ENCODE data around the gene HECA. TPM values are rescaled to one million over a fixed set of nuclear protein-coding genes. Genes with fewer than 3 reads are reported as not detected.
"Not testable (repeated sequence)": the region's sequence is repeated elsewhere in the genome, so short reads cannot be mapped to it uniquely, and the experiment has no call there.

Gene HECA
- total RNA-seq, 1 donor from 2014 or later: 21.0 TPM

DNA sequence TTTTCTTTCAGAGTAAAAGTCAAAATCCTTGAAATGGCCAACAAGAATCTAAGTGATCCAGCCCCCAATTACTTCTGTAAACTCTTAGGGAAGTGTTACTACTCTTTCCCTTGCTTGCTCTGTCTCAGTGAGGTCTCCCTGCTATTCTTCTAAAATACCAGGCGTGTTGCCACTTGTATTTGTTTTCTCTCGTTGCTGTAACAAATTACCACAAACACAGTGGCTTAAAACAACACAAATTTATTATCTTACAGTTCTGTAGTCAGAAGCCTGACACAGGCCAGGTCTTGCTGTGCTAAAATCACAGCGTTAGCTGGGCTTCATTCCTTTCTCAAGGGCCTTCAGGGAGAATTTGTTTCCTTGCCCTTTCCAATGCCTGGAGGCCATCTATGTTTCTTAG, 59.9 kb downstream of the HECA start:
- no peak overlapping the region for H3K27ac Mint-ChIP-seq (ENCODE audit: unreplicated experiment)
- H3K36me3 Mint-ChIP-seq (ENCODE audit: unreplicated experiment): no peaks in the 10 kb centered on the region
- TF ChIP-seq, protein P1, sequence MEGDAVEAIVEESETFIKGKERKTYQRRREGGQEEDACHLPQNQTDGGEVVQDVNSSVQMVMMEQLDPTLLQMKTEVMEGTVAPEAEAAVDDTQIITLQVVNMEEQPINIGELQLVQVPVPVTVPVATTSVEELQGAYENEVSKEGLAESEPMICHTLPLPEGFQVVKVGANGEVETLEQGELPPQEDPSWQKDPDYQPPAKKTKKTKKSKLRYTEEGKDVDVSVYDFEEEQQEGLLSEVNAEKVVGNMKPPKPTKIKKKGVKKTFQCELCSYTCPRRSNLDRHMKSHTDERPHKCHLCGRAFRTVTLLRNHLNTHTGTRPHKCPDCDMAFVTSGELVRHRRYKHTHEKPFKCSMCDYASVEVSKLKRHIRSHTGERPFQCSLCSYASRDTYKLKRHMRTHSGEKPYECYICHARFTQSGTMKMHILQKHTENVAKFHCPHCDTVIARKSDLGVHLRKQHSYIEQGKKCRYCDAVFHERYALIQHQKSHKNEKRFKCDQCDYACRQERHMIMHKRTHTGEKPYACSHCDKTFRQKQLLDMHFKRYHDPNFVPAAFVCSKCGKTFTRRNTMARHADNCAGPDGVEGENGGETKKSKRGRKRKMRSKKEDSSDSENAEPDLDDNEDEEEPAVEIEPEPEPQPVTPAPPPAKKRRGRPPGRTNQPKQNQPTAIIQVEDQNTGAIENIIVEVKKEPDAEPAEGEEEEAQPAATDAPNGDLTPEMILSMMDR (IDR thresholded peaks at IDR 0.05; ENCODE audit: partially characterized antibody, unreplicated experiment): no peak
- peaks cover 2% of the 10 kb centered on the region for H3K27me3 Mint-ChIP-seq (ENCODE audit: unreplicated experiment)
- H3K9me3 Mint-ChIP-seq (ENCODE audit: unreplicated experiment): peaks cover 4% of the 10 kb centered on the region
- no peak for DNase-seq
- no peak overlapping the region for H3K4me3 Mint-ChIP-seq (ENCODE audit: unreplicated experiment)
- H3K4me1 Mint-ChIP-seq (ENCODE audit: low read depth, unreplicated experiment): no peaks in the 10 kb centered on the region

DNA sequence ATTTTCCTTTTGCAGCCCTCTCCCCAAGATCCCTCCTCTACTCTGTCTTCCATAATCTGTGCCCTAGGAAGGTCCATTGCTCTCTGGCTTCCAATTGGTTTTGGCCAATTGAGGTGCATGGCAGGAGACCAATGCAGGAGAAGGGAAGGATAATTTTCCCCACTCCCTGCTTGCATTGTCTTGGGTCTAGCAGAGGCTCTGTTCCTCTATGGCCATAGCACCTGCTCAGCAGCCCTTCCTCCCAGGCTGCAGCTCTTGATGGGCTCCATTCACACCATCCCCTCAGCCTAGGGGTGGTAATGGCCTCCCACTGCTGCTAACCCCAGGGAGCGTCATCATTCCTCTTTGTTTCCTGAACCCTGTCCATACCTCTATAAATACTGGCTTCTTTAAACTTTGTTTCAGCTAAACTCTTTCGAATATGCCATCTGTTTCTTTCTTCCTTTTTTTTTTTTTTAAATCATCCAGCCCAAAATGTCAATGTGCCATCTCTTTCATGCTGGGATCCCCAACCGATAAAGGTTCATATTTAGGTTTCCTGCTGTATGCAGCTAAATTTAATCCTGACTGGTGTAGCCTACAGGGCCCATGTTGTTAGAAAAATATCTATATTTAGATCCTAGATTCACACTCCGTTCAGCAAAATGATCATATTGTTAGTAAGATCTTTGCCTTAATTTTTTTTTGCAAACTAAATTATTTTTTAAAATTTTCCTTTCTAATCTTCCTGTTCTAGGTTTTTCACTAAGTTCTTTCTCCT, 63.8 kb downstream of the HECA start:
- H3K4me1 Mint-ChIP-seq (ENCODE audit: low read depth, unreplicated experiment): no peaks in the 10 kb centered on the region
- no peak overlapping the region for H3K4me3 Mint-ChIP-seq (ENCODE audit: unreplicated experiment)
- H3K27ac Mint-ChIP-seq (ENCODE audit: unreplicated experiment): no peak overlapping the region
- peaks cover 4% of the 10 kb centered on the region for H3K27me3 Mint-ChIP-seq (ENCODE audit: unreplicated experiment)
- H3K9me3 Mint-ChIP-seq (ENCODE audit: unreplicated experiment): no peaks in the 10 kb centered on the region
- TF ChIP-seq, protein P1 (IDR thresholded peaks at IDR 0.05; ENCODE audit: partially characterized antibody, unreplicated experiment): no peak
- DNase-seq: no peak
- no peaks in the 10 kb centered on the region for H3K36me3 Mint-ChIP-seq (ENCODE audit: unreplicated experiment)

DNA sequence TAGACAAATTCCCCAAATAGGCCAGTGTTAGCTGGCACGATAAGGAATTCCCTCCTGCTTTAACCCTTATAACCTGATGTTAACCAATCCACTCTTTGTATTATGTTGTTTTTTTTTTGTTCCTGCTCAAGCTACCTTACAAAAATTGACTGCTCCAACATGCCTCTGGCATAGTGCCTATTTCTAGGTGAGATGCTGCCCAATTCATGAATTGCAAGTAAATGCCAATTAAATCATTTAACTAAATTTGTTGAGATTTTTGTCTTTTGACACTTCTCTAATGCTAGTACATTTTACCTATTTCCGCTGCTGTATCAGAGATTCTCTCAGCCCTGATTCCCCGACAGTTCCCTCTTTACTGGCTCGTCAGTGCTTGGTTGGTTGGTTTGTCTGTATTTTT, 66.5 kb downstream of the HECA start:
- DNase-seq: no peak
- H3K4me1 Mint-ChIP-seq (ENCODE audit: low read depth, unreplicated experiment): no peaks in the 10 kb centered on the region
- TF ChIP-seq, protein P1 (IDR thresholded peaks at IDR 0.05; ENCODE audit: partially characterized antibody, unreplicated experiment): no peak
- peaks cover 7% of the 10 kb centered on the region for H3K27me3 Mint-ChIP-seq (ENCODE audit: unreplicated experiment)
- H3K36me3 Mint-ChIP-seq (ENCODE audit: unreplicated experiment): peaks cover 10% of the 10 kb centered on the region
- H3K27ac Mint-ChIP-seq (ENCODE audit: unreplicated experiment): no peak overlapping the region
- no peak overlapping the region for H3K4me3 Mint-ChIP-seq (ENCODE audit: unreplicated experiment)
- H3K9me3 Mint-ChIP-seq (ENCODE audit: unreplicated experiment): peaks cover 1% of the 10 kb centered on the region

DNA sequence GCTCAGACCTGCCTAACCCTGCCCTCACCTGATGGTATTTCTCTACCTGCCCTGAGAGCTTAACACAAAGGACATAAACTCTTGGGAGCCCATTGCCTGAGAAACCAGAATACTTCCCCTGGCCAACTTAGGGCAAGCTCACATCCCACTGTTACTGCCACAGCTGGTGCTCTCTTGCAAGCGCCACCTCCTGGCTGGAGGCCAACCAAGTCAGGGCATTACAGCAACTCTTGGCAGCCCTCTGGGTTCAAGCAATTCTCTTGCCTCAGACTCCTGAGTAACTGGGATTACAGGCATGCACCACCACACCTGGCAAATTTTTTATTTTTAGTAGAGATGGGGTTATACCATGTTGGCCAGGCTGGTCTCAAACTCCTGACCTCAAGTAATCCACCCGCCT, 70.1 kb downstream of the HECA start:
- Mint-ChIP-seq H3K27ac (ENCODE audit: unreplicated experiment) (no peak overlapping the region), H3K4me3 (ENCODE audit: unreplicated experiment) (no peak overlapping the region), H3K4me1 (ENCODE audit: low read depth, unreplicated experiment) (no peaks in the 10 kb centered on the region), H3K36me3 (ENCODE audit: unreplicated experiment) (peaks cover 22% of the 10 kb centered on the region), H3K27me3 (ENCODE audit: unreplicated experiment) (peaks cover 9% of the 10 kb centered on the region), H3K9me3 (ENCODE audit: unreplicated experiment) (peaks cover 1% of the 10 kb centered on the region)
- DNase-seq: no peak
- TF ChIP-seq, protein P1 (IDR thresholded peaks at IDR 0.05; ENCODE audit: partially characterized antibody, unreplicated experiment): no peak

DNA sequence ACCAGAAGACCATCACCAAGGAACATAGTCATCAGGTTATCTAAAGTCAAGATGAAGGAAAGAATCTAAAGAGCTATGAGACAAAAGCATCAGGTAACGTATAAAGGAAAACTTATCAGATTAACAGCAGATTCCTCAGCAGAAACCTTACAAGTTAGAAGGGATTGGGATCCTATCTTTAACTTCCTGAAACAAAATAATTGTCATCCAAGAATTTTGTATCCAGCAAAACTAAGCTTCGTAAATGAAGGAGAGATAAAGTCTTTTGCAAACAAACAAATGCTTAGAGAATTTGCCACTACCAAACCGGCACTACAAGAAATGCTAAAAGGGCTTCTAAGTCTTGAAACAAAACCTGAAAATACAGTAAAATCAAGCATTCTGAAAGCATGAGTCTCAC, 71.0 kb downstream of the HECA start:
- TF ChIP-seq, protein P1 (IDR thresholded peaks at IDR 0.05; ENCODE audit: partially characterized antibody, unreplicated experiment): no peak
- DNase-seq: no peak
- Mint-ChIP-seq H3K36me3 (ENCODE audit: unreplicated experiment) (peaks cover 27% of the 10 kb centered on the region), H3K4me1 (ENCODE audit: low read depth, unreplicated experiment) (no peaks in the 10 kb centered on the region), H3K9me3 (ENCODE audit: unreplicated experiment) (peaks cover 4% of the 10 kb centered on the region), H3K27ac (ENCODE audit: unreplicated experiment) (no peak overlapping the region), H3K27me3 (ENCODE audit: unreplicated experiment) (peaks cover 9% of the 10 kb centered on the region), H3K4me3 (ENCODE audit: unreplicated experiment) (no peak overlapping the region)

DNA sequence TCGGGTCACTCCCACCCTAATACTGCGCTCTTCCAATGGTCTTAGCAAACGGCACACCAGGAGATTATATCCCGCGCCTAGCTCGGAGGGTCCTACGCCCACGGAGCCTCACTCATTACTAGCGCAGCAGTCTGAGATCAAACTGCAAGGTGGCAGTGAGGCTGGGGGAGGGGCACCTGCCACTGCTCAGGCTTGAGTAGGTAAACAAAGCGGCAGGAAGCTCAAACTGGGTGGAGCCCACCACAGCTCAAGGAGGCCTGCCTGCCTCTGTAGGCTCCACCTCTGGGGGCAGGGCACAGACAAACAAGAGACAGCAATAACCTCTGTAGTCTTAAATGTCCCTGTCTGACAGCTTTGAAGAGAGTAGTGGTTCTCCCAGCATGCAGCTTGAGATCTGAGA, 75.9 kb downstream of the HECA start:
- DNase-seq; H3K27ac Mint-ChIP-seq (ENCODE audit: unreplicated experiment); H3K4me3 Mint-ChIP-seq (ENCODE audit: unreplicated experiment); H3K4me1 Mint-ChIP-seq (ENCODE audit: low read depth, unreplicated experiment); H3K9me3 Mint-ChIP-seq (ENCODE audit: unreplicated experiment); H3K27me3 Mint-ChIP-seq (ENCODE audit: unreplicated experiment): not testable (repeated sequence)
- peaks cover 21% of the 10 kb centered on the region for H3K36me3 Mint-ChIP-seq (ENCODE audit: unreplicated experiment)

DNA sequence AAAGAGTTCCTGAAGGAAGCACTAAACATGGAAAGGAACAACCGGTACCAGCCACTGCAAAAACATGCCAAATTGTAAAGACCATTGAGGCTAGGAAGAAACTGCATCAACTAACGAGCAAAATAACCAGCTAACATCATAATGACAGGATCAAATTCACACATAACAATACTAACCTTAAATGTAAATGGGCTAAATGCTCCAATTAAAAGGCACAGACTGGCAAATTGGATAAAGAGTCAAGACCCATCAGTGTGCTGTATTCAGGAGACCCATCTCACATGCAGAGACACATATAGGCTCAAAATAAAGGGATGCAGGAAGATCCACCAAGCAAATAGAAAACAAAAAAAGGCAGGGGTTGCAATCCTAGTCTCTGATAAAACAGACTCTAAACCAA, 77.6 kb downstream of the HECA start:
- H3K27me3 Mint-ChIP-seq (ENCODE audit: unreplicated experiment); DNase-seq; H3K9me3 Mint-ChIP-seq (ENCODE audit: unreplicated experiment); H3K27ac Mint-ChIP-seq (ENCODE audit: unreplicated experiment); H3K4me3 Mint-ChIP-seq (ENCODE audit: unreplicated experiment); H3K4me1 Mint-ChIP-seq (ENCODE audit: low read depth, unreplicated experiment): not testable (repeated sequence)
- H3K36me3 Mint-ChIP-seq (ENCODE audit: unreplicated experiment): peaks cover 14% of the 10 kb centered on the region
